Measurements from ENCODE around the gene RAB28. TPM values are rescaled to one million over a fixed set of nuclear protein-coding genes. Genes with fewer than 3 reads are reported as not detected.

The RAB28 gene
- total and polyA plus RNA-seq, 2 of the 8 experiments (the other 6 are each of a cell fraction or from before 2014, with no cell fraction given) = 16.0 to 18.7 TPM

- Histone ChIP-seq H3K79me1 (ENCODE audit: low read depth, low read length) (no peaks in the 10 kb centered on the region), H2BK20ac (ENCODE audit: low read length) (no peak overlapping the region), H4K5ac (ENCODE audit: insufficient read length, low read depth, low read length) (no peak overlapping the region), H3K4me1 (replicated peaks in 1 of 4; ENCODE audit: control insufficient read depth in 3 of 4, insufficient read depth in 4 of 4, low read length in 3 of 4) (peaks cover 13 to 58% (median 31%) of the 10 kb centered on the region in 4 experiments), H2BK120ac (replicated peaks; ENCODE audit: low read depth, low read length) (no peak overlapping the region), H3K36me3 (ENCODE audit: control insufficient read depth in 2 of 4, insufficient read depth in 4 of 4, low read length in 3 of 4) (peaks cover 0 to 9% (median 2%) of the 10 kb centered on the region in 4 experiments; a peak in 2 of 8 replicates), H3K79me2 (ENCODE audit: control insufficient read depth in 1 of 2, insufficient read depth in 2 of 2, low read length in 2 of 2) (no peaks in the 10 kb centered on the region), H3K56ac (replicated peaks; ENCODE audit: insufficient read length, low read depth, low read length) (no peak overlapping the region), H3K18ac (ENCODE audit: extremely low read depth, low read length) (peak overlapping the region; percentile 63; the same call in 1 of the 2 replicates), H2BK12ac (ENCODE audit: low read depth, low read length) (no peak overlapping the region; the same call in 1 of the 2 replicates), H3K23ac (ENCODE audit: insufficient read length) (no peak overlapping the region), H4K91ac (replicated peaks; ENCODE audit: insufficient read length, low read length) (no peak overlapping the region), H3K4me2 (ENCODE audit: insufficient read depth in 1 of 2, low read depth in 2 of 2, low read length in 2 of 2) (peak overlapping the region; percentile 60 to 78; a peak in 3 of 4 replicates), H2BK15ac (ENCODE audit: low read length) (peak overlapping the region; percentile 92), H3K14ac (ENCODE audit: insufficient read length) (no peak overlapping the region), H3K27me3 (replicated peaks in 1 of 4; ENCODE audit: control insufficient read depth in 3 of 4, extremely low read depth in 1 of 4, insufficient read depth in 3 of 4, low read length in 3 of 4) (peaks cover 90 to 100% (median 98%) of the 10 kb centered on the region in 4 experiments), H3K23me2 (ENCODE audit: low read depth, low read length) (peaks cover 8% of the 10 kb centered on the region), H3K4ac (replicated peaks; ENCODE audit: insufficient read length, low read depth, low read length) (no peak overlapping the region), H4K20me1 (replicated peaks in 1 of 2; ENCODE audit: control insufficient read depth in 1 of 2, insufficient read depth in 2 of 2, low read length in 2 of 2) (peaks cover 9 to 13% of the 10 kb centered on the region in 2 experiments), H2BK5ac (ENCODE audit: low read depth, low read length) (no peak overlapping the region), H3K9ac (replicated peaks in 1 of 4; ENCODE audit: extremely low read depth in 1 of 4, low read depth in 3 of 4, low read length in 3 of 4) (no peak overlapping the region), H3K4me3 (ENCODE audit: extremely low read depth in 1 of 4, insufficient read depth in 2 of 4, low read depth in 3 of 4, low read length in 4 of 4) (peak overlapping the region in 1 of 4 experiments; percentile 37; a peak in 1 of 8 replicates), H3K27ac (ENCODE audit: low read depth, low read length) (no peak overlapping the region), H3K9me3 (ENCODE audit: insufficient read depth in 2 of 2, low read depth in 1 of 2, low read length in 1 of 2) (peaks cover 8 to 14% of the 10 kb centered on the region in 2 experiments), H2AFZ (ENCODE audit: low read length) (no peak overlapping the region), H2AK5ac (ENCODE audit: low read depth, low read length) (no peak overlapping the region), H4K8ac (ENCODE audit: extremely low read depth, insufficient read depth, low read length) (peak overlapping the region; percentile 80; the same call in 1 of the 2 replicates)
- DNase-seq (ENCODE audit: low read depth in 1 of 2, low spot score in 2 of 2) (peak in 1 of 2 experiments; percentile 53), FAIRE-seq (no peak)
- WGBS, 2 experiments (ENCODE audit: extremely low coverage in 1 of 2, insufficient coverage in 1 of 2, insufficient read length in 1 of 2, insufficient replicate concordance in 2 of 2, low coverage in 1 of 2, low lambda C conversion rate in 2 of 2, missing lambda C conversion rate in 1 of 2) = 8% methylated on average over 45 of the region's 46 CpGs; no CpG with 5 or more reads in 1 of the 2 experiments
- ChIA-PET POLR2A (ENCODE audit: partially characterized antibody) (interaction anchor here (1.2 to 5.6 kb wide), 4 partner anchors 8 to 44 kb away, joined by 4 to 37 read pairs (median 6); partner anchors contain the start of genes NKX3-2 and RAB28), CTCF (ENCODE audit: partially characterized antibody) (interaction anchor here (2.0 to 13.6 kb wide), 3 partner anchors 9 to 20 kb away, joined by 9 to 132 read pairs (median 13); partner anchors contain the start of gene NKX3-2)
- TF ChIP-seq BACH1 (IDR thresholded peaks at IDR 0.05; ENCODE audit: low read length) = 0 out of 2 replicates have a peak, but pooled peaks have one; percentile 9
- no peak; a peak in 1 of 4 replicates for TF ChIP-seq HDAC2 (IDR thresholded peaks at IDR 0.05; ENCODE audit: borderline replicate concordance in 1 of 2, low read depth in 2 of 2, low read length in 2 of 2)
- TF ChIP-seq CHD2 (IDR thresholded peaks at IDR 0.05; ENCODE audit: low read length) = no peak
- no peak for TF ChIP-seq SIRT6 (IDR thresholded peaks at IDR 0.05; ENCODE audit: low read length)
- TF ChIP-seq, protein P1, sequence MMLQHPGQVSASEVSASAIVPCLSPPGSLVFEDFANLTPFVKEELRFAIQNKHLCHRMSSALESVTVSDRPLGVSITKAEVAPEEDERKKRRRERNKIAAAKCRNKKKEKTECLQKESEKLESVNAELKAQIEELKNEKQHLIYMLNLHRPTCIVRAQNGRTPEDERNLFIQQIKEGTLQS (IDR thresholded peaks at IDR 0.05; ENCODE audit: insufficient read depth, low read depth, low read length) = no peak
- peak; percentile 72 for TF ChIP-seq RNF2 (IDR thresholded peaks at IDR 0.05; ENCODE audit: borderline replicate concordance, low read depth, low read length, missing control alignments, poor library complexity, severe bottlenecking)
- TF ChIP-seq RFX5 (IDR thresholded peaks at IDR 0.05; ENCODE audit: borderline replicate concordance, low read depth, low read length) = no peak
- TF ChIP-seq TAF1 (IDR thresholded peaks at IDR 0.05; ENCODE audit: low read depth, low read length) = no peak
- no peak for TF ChIP-seq CBX5 (IDR thresholded peaks at IDR 0.05; ENCODE audit: low read depth, low read length)
Measured at GRCh38 chr4:13527192-13527980, 43.2 kb upstream of the RAB28 start.

Measured in H1 (cell line).